K562 (cell line): Measurements from ENCODE around the gene CHPF2. TPM values are rescaled to one million over a fixed set of nuclear protein-coding genes. Genes with fewer than 3 reads are reported as not detected.

ENCODE experiments used
- FOS ChIP-seq: IDR thresholded peaks from 3 replicates; pipeline ENCODE4 v1.6.1; 2011; ENCODE audit not compliant: insufficient read length; ENCODE audit errors: extremely low read depth
- GATA2 ChIP-seq: sonication (generic); formaldehyde crosslinking; IDR thresholded peaks from 2 replicates; pipeline ENCODE4 v1.4.0; 2020; ENCODE audit warnings: mild to moderate bottlenecking, missing genetic modification reagents
- HMG20A ChIP-seq: fragments of 450-650 bp; formaldehyde crosslinking; conservative IDR thresholded peaks from 2 replicates; pipeline ENCODE4 v1.4.0; 2020; ENCODE audit warnings: mild to moderate bottlenecking, mixed read lengths
- IRF1 ChIP-seq: sonication (generic); formaldehyde crosslinking; IDR thresholded peaks from 2 replicates; pipeline ENCODE4 v1.8.0; 2022; ENCODE audit warnings: missing genetic modification reagents, mild to moderate bottlenecking, borderline replicate concordance
- KAT7 ChIP-seq: sonication (generic); formaldehyde crosslinking; IDR thresholded peaks from 2 replicates; pipeline ENCODE4 v1.8.0; 2022; ENCODE audit warnings: missing genetic modification reagents, mild to moderate bottlenecking, borderline replicate concordance
- NRF1 ChIP-seq, 2 experiments: fragments of 450-650 bp; IDR thresholded peaks in 1 of 2; conservative IDR thresholded peaks in 1 of 2; 2 replicates each; pipeline ENCODE4 v1.6.1; 2014; ENCODE audit warnings: mild to moderate bottlenecking in 2 of 2
- PHF8 ChIP-seq: fragments of 200-600 bp; sonication (generic); IDR thresholded peaks from 2 replicates; pipeline ENCODE4 v1.6.1; 2012; ENCODE audit warnings: mixed run types, mild to moderate bottlenecking, inconsistent platforms, low read length, moderate library complexity, borderline replicate concordance
- PPARD ChIP-seq: fragments of 250-450 bp; sonication (Bioruptor Pico); IDR thresholded peaks from 2 replicates; pipeline ENCODE4 v1.8.0; 2022; ENCODE audit warnings: inconsistent platforms, mild to moderate bottlenecking, moderate library complexity
- RBM22 ChIP-seq: fragments of 200-400 bp; formaldehyde crosslinking; IDR thresholded peaks from 2 replicates; pipeline ENCODE4 v1.6.1; 2018; ENCODE audit warnings: low read length, low read depth; ENCODE audit not compliant: poor library complexity, severe bottlenecking
- SPI1 ChIP-seq: IDR thresholded peaks from 2 replicates; pipeline ENCODE4 v1.6.1; 2011; ENCODE audit warnings: low read depth, low read length, control low read depth, borderline replicate concordance
- THRAP3 ChIP-seq: fragments of 450-650 bp; IDR thresholded peaks from 2 replicates; pipeline ENCODE4 v1.6.1; 2016; ENCODE audit warnings: mild to moderate bottlenecking, inconsistent platforms, borderline replicate concordance
- ZBTB8A ChIP-seq: fragments of 450-650 bp; IDR thresholded peaks from 2 replicates; pipeline ENCODE4 v1.6.1; 2018; ENCODE audit warnings: mild to moderate bottlenecking, moderate library complexity; ENCODE audit not compliant: partially characterized antibody
- ZNF124 ChIP-seq: sonication (generic); formaldehyde crosslinking; IDR thresholded peaks from 2 replicates; pipeline ENCODE4 v1.8.1; 2022; ENCODE audit warnings: missing genetic modification reagents
- ZNF436 ChIP-seq: fragments of 250-450, 450-650 bp; sonication (Bioruptor Pico); formaldehyde crosslinking; IDR thresholded peaks from 2 replicates; pipeline ENCODE4 v1.7.0; 2020; ENCODE audit warnings: mild to moderate bottlenecking
- ZNF75A ChIP-seq: fragments of 450-650 bp; formaldehyde crosslinking; IDR thresholded peaks from 2 replicates; pipeline ENCODE4 v1.4.0; 2020; ENCODE audit warnings: mild to moderate bottlenecking
- ZZZ3 ChIP-seq: fragments of 450-650 bp; IDR thresholded peaks from 2 replicates; pipeline ENCODE4 v1.6.1; 2016; ENCODE audit warnings: antibody characterized with exemption, mild to moderate bottlenecking, moderate library complexity
- polyA plus RNA-seq, 8 experiments: library from polyadenylated mRNA; depleted of rRNA in 4 of 8; stranded (reverse) in 5 of 8; unstranded in 3 of 8; fragments of >200 nt; fragmentation: Nextera tagmentation in 2 of 8; fragmentation: Illumina TruSeq in 1 of 8; extraction: Ambion mirVana in 2 of 8; extraction: Trizol in 1 of 8; gene quantifications; 2 replicates each; pipeline versions ENCODE4 v1.2.1 to v1.2.3, GENCODE V29; 2011 to 2014; ENCODE audit warnings: inconsistent platforms in 1 of 8, missing spikeins in 1 of 8
- total RNA-seq, 7 experiments: library from RNA; depleted of rRNA in 6 of 7; stranded (reverse); fragments of >200 nt in 6 of 7; fragmentation: Illumina TruSeq in 2 of 7; extraction: Trizol in 2 of 7; gene quantifications; 2 replicates each; pipeline versions ENCODE4 v1.2.1 to v1.2.3, GENCODE V29; 2011 to 2021; ENCODE audit warnings: low replicate concordance in 1 of 7
- TF ChIP-seq, protein P1 (sequence below), 3 experiments: fragments of 200-800 bp in 1 of 3; sonication (Bioruptor generic) in 1 of 3; sonication (generic) in 1 of 3; formaldehyde crosslinking in 1 of 3; IDR thresholded peaks; 2 replicates each; pipeline versions ENCODE4 v1.6.1 to v1.8.0; 2016 to 2022; ENCODE audit warnings: mild to moderate bottlenecking in 2 of 3, missing compliant biosample characterization in 2 of 3, missing genetic modification characterization in 2 of 3, missing genetic modification reagents in 1 of 3
- TF ChIP-seq, protein P2 (sequence below), 2 experiments: fragments of 450-650 bp in 1 of 2; IDR thresholded peaks; 2 replicates each; pipeline ENCODE4 v1.6.1; 2011 to 2017; ENCODE audit warnings: low read depth in 2 of 2, antibody characterized with exemption in 1 of 2, borderline replicate concordance in 1 of 2, low read length in 1 of 2, mild to moderate bottlenecking in 1 of 2, mixed read lengths in 1 of 2; ENCODE audit not compliant: control insufficient read depth in 1 of 2
- TF ChIP-seq, protein P3 (sequence below): sonication (generic); formaldehyde crosslinking; IDR thresholded peaks from 2 replicates; pipeline ENCODE4 v1.8.1; 2023; ENCODE audit warnings: mild to moderate bottlenecking, missing genetic modification reagents, moderate library complexity

CHPF2 gene
- total and polyA plus RNA-seq, 9 of the 15 experiments (the other 6 are each of a cell fraction or from before 2014, with no cell fraction given), result 0.08 to 32.8 (median 10.5) TPM

GRCh38 chr7:151226875-151227782 lies 5.2 kb upstream of the CHPF2 start, which contains the start of gene ABCF2 (continued):
- TF ChIP-seq PHF8 (peak; percentile 75; the same call in 1 of the 2 replicates), NRF1 (conservative IDR thresholded peaks at IDR 0.05 in 1 of 2, IDR thresholded peaks at IDR 0.05 in 1 of 2) (peak; percentile 87 to 89), ZBTB8A (no peak), ZZZ3 (no peak), KAT7 (CRISPR knock-in tag) (peak; percentile 86; the same call in 1 of the 2 replicates), GATA2 (CRISPR knock-in tag) (peak; percentile 57), THRAP3 (no peak), SPI1 (no peak), IRF1 (no peak), PPARD (CRISPR knock-in tag) (no peak), ZNF124 (CRISPR knock-in tag) (no peak), ZNF75A (CRISPR knock-in tag) (no peak), HMG20A (no peak), RBM22 (no peak), ZNF436 (CRISPR knock-in tag) (no peak), FOS (peak; percentile 71)
- TF ChIP-seq, protein P1, sequence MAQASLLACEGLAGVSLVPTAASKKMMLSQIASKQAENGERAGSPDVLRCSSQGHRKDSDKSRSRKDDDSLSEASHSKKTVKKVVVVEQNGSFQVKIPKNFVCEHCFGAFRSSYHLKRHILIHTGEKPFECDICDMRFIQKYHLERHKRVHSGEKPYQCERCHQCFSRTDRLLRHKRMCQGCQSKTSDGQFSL (CRISPR knock-in tag; IDR thresholded peaks at IDR 0.05), result no peak
- TF ChIP-seq, protein P1 (tag; IDR thresholded peaks at IDR 0.05), result no peak
- TF ChIP-seq, protein P2, sequence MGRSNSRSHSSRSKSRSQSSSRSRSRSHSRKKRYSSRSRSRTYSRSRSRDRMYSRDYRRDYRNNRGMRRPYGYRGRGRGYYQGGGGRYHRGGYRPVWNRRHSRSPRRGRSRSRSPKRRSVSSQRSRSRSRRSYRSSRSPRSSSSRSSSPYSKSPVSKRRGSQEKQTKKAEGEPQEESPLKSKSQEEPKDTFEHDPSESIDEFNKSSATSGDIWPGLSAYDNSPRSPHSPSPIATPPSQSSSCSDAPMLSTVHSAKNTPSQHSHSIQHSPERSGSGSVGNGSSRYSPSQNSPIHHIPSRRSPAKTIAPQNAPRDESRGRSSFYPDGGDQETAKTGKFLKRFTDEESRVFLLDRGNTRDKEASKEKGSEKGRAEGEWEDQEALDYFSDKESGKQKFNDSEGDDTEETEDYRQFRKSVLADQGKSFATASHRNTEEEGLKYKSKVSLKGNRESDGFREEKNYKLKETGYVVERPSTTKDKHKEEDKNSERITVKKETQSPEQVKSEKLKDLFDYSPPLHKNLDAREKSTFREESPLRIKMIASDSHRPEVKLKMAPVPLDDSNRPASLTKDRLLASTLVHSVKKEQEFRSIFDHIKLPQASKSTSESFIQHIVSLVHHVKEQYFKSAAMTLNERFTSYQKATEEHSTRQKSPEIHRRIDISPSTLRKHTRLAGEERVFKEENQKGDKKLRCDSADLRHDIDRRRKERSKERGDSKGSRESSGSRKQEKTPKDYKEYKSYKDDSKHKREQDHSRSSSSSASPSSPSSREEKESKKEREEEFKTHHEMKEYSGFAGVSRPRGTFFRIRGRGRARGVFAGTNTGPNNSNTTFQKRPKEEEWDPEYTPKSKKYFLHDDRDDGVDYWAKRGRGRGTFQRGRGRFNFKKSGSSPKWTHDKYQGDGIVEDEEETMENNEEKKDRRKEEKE (IDR thresholded peaks at IDR 0.05; ENCODE audit: borderline replicate concordance in 1 of 2, control insufficient read depth in 1 of 2, low read depth in 2 of 2, low read length in 1 of 2), result no peak
- TF ChIP-seq, protein P3, sequence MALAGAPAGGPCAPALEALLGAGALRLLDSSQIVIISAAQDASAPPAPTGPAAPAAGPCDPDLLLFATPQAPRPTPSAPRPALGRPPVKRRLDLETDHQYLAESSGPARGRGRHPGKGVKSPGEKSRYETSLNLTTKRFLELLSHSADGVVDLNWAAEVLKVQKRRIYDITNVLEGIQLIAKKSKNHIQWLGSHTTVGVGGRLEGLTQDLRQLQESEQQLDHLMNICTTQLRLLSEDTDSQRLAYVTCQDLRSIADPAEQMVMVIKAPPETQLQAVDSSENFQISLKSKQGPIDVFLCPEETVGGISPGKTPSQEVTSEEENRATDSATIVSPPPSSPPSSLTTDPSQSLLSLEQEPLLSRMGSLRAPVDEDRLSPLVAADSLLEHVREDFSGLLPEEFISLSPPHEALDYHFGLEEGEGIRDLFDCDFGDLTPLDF (CRISPR knock-in tag), result peak; percentile 77
